Esophagus squamous epithelium (tissue), 5 donors: ENCODE measurements around the gene P4HA3. TPM values are rescaled to one million over a fixed set of nuclear protein-coding genes. Genes with fewer than 3 reads are reported as not detected.

Experiments
- DNase-seq: peaks from one replicate; lab custom pipeline; 2025; lab: John Stamatoyannopoulos, UW
- H3K27ac ChIP-seq, 4 donors: fragments of 200-600 bp; sonication (generic); one replicate each; pipeline ENCODE4 v1.5.1; 2016 to 2019; ENCODE audit warnings: mild to moderate bottlenecking in 1 of 4
- H3K27me3 ChIP-seq, 4 donors: fragments of 200-600 bp; sonication (generic); 1 replicate in 3 of 4; 2 replicates in 1 of 4; pipeline versions ENCODE4 v1.5.1 to v1.6.0; 2017 to 2021; ENCODE audit warnings: antibody characterized with exemption in 1 of 4
- H3K36me3 ChIP-seq, 3 donors: fragments of 200-600 bp; sonication (generic); one replicate each; pipeline ENCODE4 v1.5.1; 2016 to 2019
- H3K4me1 ChIP-seq, 3 donors: fragments of 200-600 bp; sonication (generic); one replicate each; pipeline ENCODE4 v1.5.1; 2017 to 2019
- H3K4me3 ChIP-seq, 4 donors: fragments of 200-600 bp; sonication (generic); 1 replicate in 3 of 4; 2 replicates in 1 of 4; pipeline ENCODE4 v1.5.1; 2016 to 2019; ENCODE audit warnings: mild to moderate bottlenecking in 2 of 4, moderate library complexity in 1 of 4
- H3K9me3 ChIP-seq, 3 donors: fragments of 200-600 bp; sonication (generic); one replicate each; pipeline ENCODE4 v1.5.1; 2016 to 2019
- CTCF ChIP-seq, 6 experiments: fragments of 450-650 bp in 4 of 6; fragments of 200-600 bp in 2 of 6; sonication (generic) in 2 of 6; IDR thresholded peaks; one replicate each; pipeline ENCODE4 v1.5.1; 2016 to 2019; ENCODE audit warnings: antibody characterized with exemption in 6 of 6, mild to moderate bottlenecking in 4 of 6, moderate library complexity in 4 of 6
- POLR2A ChIP-seq, 4 donors: fragments of 450-650 bp; IDR thresholded peaks; one replicate each; pipeline ENCODE4 v1.6.1; 2017; ENCODE audit warnings: antibody characterized with exemption in 4 of 4, mild to moderate bottlenecking in 4 of 4, moderate library complexity in 3 of 4
- WGBS, 2 donors: methylation state at CpG; one replicate each; pipeline ENCODE4 v1.1.5; 2018; 5-methylcytosine and 5-hydroxymethylcytosine counted together
- intact Hi-C: fragments of 100-400 bp; cut with DNase I; formaldehyde crosslinking; loops from one replicate; pipeline ENCODE4 v1.15.0; 2022
- total RNA-seq, 4 donors: library from RNA; depleted of rRNA; stranded (reverse); fragments of >200 nt; gene quantifications; one replicate each; pipeline ENCODE4 v1.1.0, GENCODE V29; 2016
- donor health status: DM: yes; HTN: yes; CAD: no.

Gene P4HA3
- total RNA-seq, 4 donors from 2014 or later = 0.19 TPM; not detected in 3

DNA sequence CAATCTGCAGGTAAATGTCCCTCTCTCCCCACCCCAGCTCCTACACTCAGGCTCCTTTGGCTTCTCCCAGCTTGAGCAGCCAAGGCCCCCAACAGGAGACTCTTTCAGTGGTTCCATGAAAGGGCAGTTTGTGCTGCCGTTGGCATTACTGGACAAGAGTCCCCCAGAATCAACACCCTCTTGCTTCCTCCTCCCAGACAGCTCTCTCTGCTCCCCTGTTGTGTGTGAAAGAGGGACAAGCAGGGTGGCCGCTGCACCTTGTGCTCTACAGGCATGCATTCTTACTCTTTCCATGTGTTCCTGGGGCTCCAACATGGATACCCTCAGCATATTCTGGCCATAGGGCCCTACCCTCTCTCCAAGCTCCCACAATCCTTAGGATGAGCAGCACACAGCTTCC is 48.7 kb downstream of the P4HA3 start:
- Histone ChIP-seq H3K27ac (no peak overlapping the region), H3K9me3 (no peaks in the 10 kb centered on the region), H3K36me3 (no peaks in the 10 kb centered on the region), H3K4me1 (peaks cover 0 to 8% (median 4%) of the 10 kb centered on the region in 3 donors), H3K4me3 (no peak overlapping the region), H3K27me3 (peaks cover 0 to 48% (median 0%) of the 10 kb centered on the region in 4 donors)
- TF ChIP-seq CTCF (IDR thresholded peaks at IDR 0.05) (no peak), POLR2A (IDR thresholded peaks at IDR 0.05) (no peak)
- no peak for DNase-seq
- 77 to 88% methylated on average over 2 of the region's 2 CpGs for whole genome bisulfite sequencing, 2 donors
- intact Hi-C loops = no loop called here

GRCh38 chr11:74257959-74258553 is 53.4 kb downstream of the P4HA3 start:
- intact Hi-C loops = loop anchor here (5.0 kb wide), 1 partner anchor 189 kb away; no protein-coding TSS in a partner anchor
- DNase-seq = no peak
- no peaks in the 10 kb centered on the region for H3K9me3 ChIP-seq
- H3K27ac ChIP-seq = no peak overlapping the region
- no peak for TF ChIP-seq CTCF (IDR thresholded peaks at IDR 0.05)
- TF ChIP-seq POLR2A (IDR thresholded peaks at IDR 0.05) = no peak
- 29 to 44% methylated on average over 4 of the region's 4 CpGs for WGBS, 2 donors
- H3K4me1 ChIP-seq = peaks cover 0 to 12% (median 4%) of the 10 kb centered on the region in 3 donors
- peaks cover 4 to 31% (median 7%) of the 10 kb centered on the region in 3 donors for H3K36me3 ChIP-seq
- H3K4me3 ChIP-seq = no peak overlapping the region
- peaks cover 0 to 22% (median 0%) of the 10 kb centered on the region in 4 donors for H3K27me3 ChIP-seq

- intact Hi-C loops = loop anchor here (5.0 kb wide), 1 partner anchor 191 kb away; no protein-coding TSS in a partner anchor
- Histone ChIP-seq H3K27ac (no peak overlapping the region), H3K36me3 (peaks cover 7 to 46% (median 8%) of the 10 kb centered on the region in 3 donors), H3K27me3 (peaks cover 0 to 8% (median 0%) of the 10 kb centered on the region in 4 donors), H3K9me3 (no peaks in the 10 kb centered on the region), H3K4me1 (peaks cover 0 to 12% (median 4%) of the 10 kb centered on the region in 3 donors), H3K4me3 (no peak overlapping the region)
- WGBS, 2 donors = 76 to 87% methylated on average over 5 of the region's 5 CpGs
- no peak for DNase-seq
- TF ChIP-seq CTCF (IDR thresholded peaks at IDR 0.05) (no peak), POLR2A (IDR thresholded peaks at IDR 0.05) (no peak)
Measured at GRCh38 chr11:74256378-74257133, 54.9 kb downstream of the P4HA3 start.

DNA sequence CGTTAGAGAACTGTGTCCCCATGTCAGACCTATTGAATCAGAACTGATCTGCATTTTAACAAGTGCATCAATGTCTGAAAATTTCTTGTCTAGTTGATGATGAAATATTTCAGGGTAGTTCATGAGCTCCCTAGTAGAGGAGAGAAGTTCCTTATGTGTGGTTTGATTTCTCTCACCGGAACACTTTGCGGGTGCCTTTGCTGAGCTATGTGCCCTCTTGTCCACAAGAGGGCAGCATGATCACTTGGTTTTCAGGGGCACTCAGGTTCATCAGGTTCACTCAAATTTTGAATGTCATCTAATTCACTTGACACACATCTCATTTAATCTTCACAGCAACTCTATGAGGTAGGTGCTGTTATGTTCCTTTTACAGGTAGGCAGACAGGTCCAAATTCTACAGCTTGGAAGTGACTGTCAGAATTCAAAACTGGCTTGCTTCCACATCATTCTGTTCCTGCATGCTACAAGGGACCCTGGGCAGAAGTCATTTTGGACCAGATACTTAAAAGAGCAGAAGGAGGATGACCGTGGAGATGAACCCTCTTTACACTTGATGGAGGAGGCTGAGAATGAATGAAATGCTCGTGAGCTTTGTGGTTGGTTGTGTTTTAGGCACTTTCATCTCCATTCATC is 55.6 kb downstream of the P4HA3 start:
- intact Hi-C loops = loop anchor here (5.0 kb wide), 1 partner anchor 191 kb away; no protein-coding TSS in a partner anchor
- peaks cover 0 to 2% (median 0%) of the 10 kb centered on the region in 4 donors for H3K27me3 ChIP-seq
- no peaks in the 10 kb centered on the region for H3K9me3 ChIP-seq
- no peak overlapping the region for H3K27ac ChIP-seq
- H3K36me3 ChIP-seq = peaks cover 13 to 53% (median 13%) of the 10 kb centered on the region in 3 donors
- no peak for DNase-seq
- H3K4me1 ChIP-seq = peaks cover 0 to 12% (median 4%) of the 10 kb centered on the region in 3 donors
- TF ChIP-seq POLR2A (IDR thresholded peaks at IDR 0.05) (no peak), CTCF (IDR thresholded peaks at IDR 0.05) (peak; percentile 70 to 90 (median 89))
- H3K4me3 ChIP-seq = no peak overlapping the region
- 44 to 53% methylated on average over 5 of the region's 5 CpGs for WGBS, 2 donors
